Hematopoietic multipotent progenitor cell treated with erythropoietin and hydrocortisone succinate and interleukin-3 and kit ligand, for 15 days (in vitro differentiated cells): ENCODE measurements around the gene TRIM13.

Experiments used
- DNase-seq: peaks from one replicate; pipeline ENCODE4 v3.0.0-alpha.2; 2015; ENCODE audit warnings: low spot score

Gene TRIM13

GRCh38 chr13:50065712-50066111 is 68.9 kb downstream of the TRIM13 start:
- no peak for DNase-seq
